ENCODE results near the gene SH2D5.

Gene SH2D5

GRCh38 chr1:20691872-20692271 lies 40.6 kb downstream of the SH2D5 start:
- H3K14ac ChIP-seq (ENCODE audit: low read length) = no peak overlapping the region
- H2BK120ac ChIP-seq (ENCODE audit: insufficient read depth, low read length, poor library complexity) = no peak overlapping the region
- no peak overlapping the region for H3K4ac ChIP-seq (ENCODE audit: low read depth, low read length)
- H2BK12ac ChIP-seq (ENCODE audit: low read length) = no peak overlapping the region
- no peak overlapping the region for H2AK5ac ChIP-seq (ENCODE audit: low read length)
- no peaks in the 10 kb centered on the region for H3K36me3 ChIP-seq (ENCODE audit: control insufficient read depth in 1 of 2, insufficient read depth in 2 of 2, low read length in 2 of 2)
- no peak overlapping the region for H3K23ac ChIP-seq (ENCODE audit: low read length)
- no peak overlapping the region for H3K18ac ChIP-seq (ENCODE audit: low read length)
- H4K12ac ChIP-seq (ENCODE audit: low read depth, low read length) = no peak overlapping the region
- no peak overlapping the region for H2AFZ ChIP-seq (ENCODE audit: insufficient read depth, low read length, poor library complexity)
- H4K91ac ChIP-seq (ENCODE audit: low read depth, low read length) = no peak overlapping the region
- DNase-seq = no peak
- H4K8ac ChIP-seq (ENCODE audit: low read depth, low read length) = no peak overlapping the region
- no peaks in the 10 kb centered on the region for H3K27me3 ChIP-seq (ENCODE audit: insufficient read depth, low read length)
- no peak overlapping the region for H3K4me2 ChIP-seq (ENCODE audit: low read length)
- H3K27ac ChIP-seq (ENCODE audit: low read depth, low read length) = no peak overlapping the region
- WGBS (ENCODE audit: extremely low coverage, insufficient coverage, insufficient read length) = no CpG with 5 or more reads among the region's 1 CpG
- no peak overlapping the region for H3K9ac ChIP-seq (ENCODE audit: low read length)
- no peak overlapping the region for H3K4me3 ChIP-seq (ENCODE audit: low read depth, low read length)
- H2BK5ac ChIP-seq (ENCODE audit: low read depth, low read length, poor library complexity) = no peak overlapping the region
- peaks cover under 1% of the 10 kb centered on the region in 2 experiments for H3K4me1 ChIP-seq (ENCODE audit: control insufficient read depth in 1 of 2, insufficient read depth in 2 of 2, low read length in 2 of 2)
- H3K79me1 ChIP-seq (ENCODE audit: low read length) = peaks cover 2% of the 10 kb centered on the region
- no peaks in the 10 kb centered on the region for H3K79me2 ChIP-seq (ENCODE audit: control insufficient read depth, insufficient read depth, low read length, poor library complexity)
- H3K9me3 ChIP-seq (ENCODE audit: insufficient read depth, low read depth, low read length) = no peaks in the 10 kb centered on the region

DNA sequence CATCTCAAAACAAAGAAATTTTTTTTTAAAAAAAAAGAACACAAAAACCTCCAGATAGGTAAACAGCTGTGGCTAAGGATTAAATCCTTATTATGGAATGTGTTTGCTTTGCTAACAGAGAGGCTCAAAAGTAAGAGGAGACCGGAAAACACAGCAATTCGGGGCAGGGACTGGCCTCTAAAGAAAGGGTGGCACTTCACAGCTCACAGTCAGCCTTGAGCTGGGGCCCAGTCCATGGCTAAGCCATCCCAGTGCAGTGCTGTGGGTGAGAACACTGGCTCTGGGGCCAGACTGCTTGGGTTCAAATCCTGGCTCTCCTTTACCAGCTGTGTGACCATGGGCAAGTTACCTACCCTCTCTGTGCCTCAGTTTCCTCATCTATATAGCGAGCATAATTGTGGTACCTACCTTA lies 42.9 kb downstream of the SH2D5 start:
- Histone ChIP-seq H3K4ac (ENCODE audit: low read depth, low read length) (no peak overlapping the region), H3K4me2 (ENCODE audit: low read length) (no peak overlapping the region), H3K9ac (ENCODE audit: low read length) (no peak overlapping the region), H2AFZ (ENCODE audit: insufficient read depth, low read length, poor library complexity) (no peak overlapping the region), H3K27ac (ENCODE audit: low read depth, low read length) (no peak overlapping the region), H4K12ac (ENCODE audit: low read depth, low read length) (no peak overlapping the region), H3K9me3 (ENCODE audit: insufficient read depth, low read depth, low read length) (no peaks in the 10 kb centered on the region), H4K8ac (ENCODE audit: low read depth, low read length) (no peak overlapping the region), H2BK5ac (ENCODE audit: low read depth, low read length, poor library complexity) (no peak overlapping the region), H3K36me3 (ENCODE audit: control insufficient read depth in 1 of 2, insufficient read depth in 2 of 2, low read length in 2 of 2) (no peaks in the 10 kb centered on the region), H3K14ac (ENCODE audit: low read length) (no peak overlapping the region), H3K4me3 (ENCODE audit: low read depth, low read length) (no peak overlapping the region), H3K18ac (ENCODE audit: low read length) (no peak overlapping the region), H3K79me1 (ENCODE audit: low read length) (no peaks in the 10 kb centered on the region), H3K4me1 (ENCODE audit: control insufficient read depth in 1 of 2, insufficient read depth in 2 of 2, low read length in 2 of 2) (no peaks in the 10 kb centered on the region), H3K79me2 (ENCODE audit: control insufficient read depth, insufficient read depth, low read length, poor library complexity) (no peaks in the 10 kb centered on the region), H2AK5ac (ENCODE audit: low read length) (no peak overlapping the region), H3K27me3 (ENCODE audit: insufficient read depth, low read length) (no peaks in the 10 kb centered on the region), H3K23ac (ENCODE audit: low read length) (no peak overlapping the region), H2BK12ac (ENCODE audit: low read length) (no peak overlapping the region), H4K91ac (ENCODE audit: low read depth, low read length) (no peak overlapping the region), H2BK120ac (ENCODE audit: insufficient read depth, low read length, poor library complexity) (no peak overlapping the region)
- no CpG with 5 or more reads among the region's 3 CpGs for WGBS (ENCODE audit: extremely low coverage, insufficient coverage, insufficient read length)
- DNase-seq = no peak

GRCh38 chr1:20686883-20687725 lies 45.4 kb downstream of the SH2D5 start:
- Histone ChIP-seq H3K14ac (ENCODE audit: low read length) (no peak overlapping the region), H3K4ac (ENCODE audit: low read depth, low read length) (no peak overlapping the region), H3K9me3 (ENCODE audit: insufficient read depth, low read depth, low read length) (no peaks in the 10 kb centered on the region), H3K36me3 (ENCODE audit: control insufficient read depth in 1 of 2, insufficient read depth in 2 of 2, low read length in 2 of 2) (no peaks in the 10 kb centered on the region), H4K12ac (ENCODE audit: low read depth, low read length) (no peak overlapping the region), H2BK120ac (ENCODE audit: insufficient read depth, low read length, poor library complexity) (no peak overlapping the region), H4K91ac (ENCODE audit: low read depth, low read length) (no peak overlapping the region), H3K4me1 (ENCODE audit: control insufficient read depth in 1 of 2, insufficient read depth in 2 of 2, low read length in 2 of 2) (no peaks in the 10 kb centered on the region), H2BK5ac (ENCODE audit: low read depth, low read length, poor library complexity) (no peak overlapping the region), H3K4me2 (ENCODE audit: low read length) (no peak overlapping the region), H3K9ac (ENCODE audit: low read length) (no peak overlapping the region), H3K79me1 (ENCODE audit: low read length) (no peaks in the 10 kb centered on the region), H3K4me3 (ENCODE audit: low read depth, low read length) (no peak overlapping the region), H3K27ac (ENCODE audit: low read depth, low read length) (no peak overlapping the region), H3K23ac (ENCODE audit: low read length) (no peak overlapping the region), H2AFZ (ENCODE audit: insufficient read depth, low read length, poor library complexity) (no peak overlapping the region), H3K27me3 (ENCODE audit: insufficient read depth, low read length) (no peaks in the 10 kb centered on the region), H2BK12ac (ENCODE audit: low read length) (no peak overlapping the region), H2AK5ac (ENCODE audit: low read length) (no peak overlapping the region), H4K8ac (ENCODE audit: low read depth, low read length) (no peak overlapping the region), H3K18ac (ENCODE audit: low read length) (no peak overlapping the region), H3K79me2 (ENCODE audit: control insufficient read depth, insufficient read depth, low read length, poor library complexity) (no peaks in the 10 kb centered on the region)
- no peak for DNase-seq
- no CpG with 5 or more reads among the region's 26 CpGs for WGBS (ENCODE audit: extremely low coverage, insufficient coverage, insufficient read length)

DNA sequence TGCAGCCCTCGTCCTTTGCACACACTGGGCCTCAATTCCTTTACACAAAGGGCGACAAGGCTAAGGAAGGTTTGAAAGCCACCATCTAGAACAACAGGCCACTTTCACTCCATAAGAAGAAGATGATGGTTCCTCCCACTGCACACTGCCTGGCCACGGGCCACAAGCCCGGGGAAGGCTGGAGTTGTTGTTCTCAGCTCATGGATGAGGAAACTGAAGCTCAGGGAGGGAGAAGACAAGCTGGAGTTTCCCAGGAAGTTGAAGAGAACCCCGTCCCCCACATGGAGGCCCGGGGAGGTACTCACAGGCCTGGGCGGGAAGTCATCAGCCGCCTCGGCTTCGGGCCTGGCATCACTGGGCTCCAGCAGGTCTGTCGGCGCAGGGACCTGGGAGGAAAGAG lies 46.8 kb downstream of the SH2D5 start:
- no peak for DNase-seq
- Histone ChIP-seq H3K27me3 (ENCODE audit: insufficient read depth, low read length) (no peaks in the 10 kb centered on the region), H3K4me3 (ENCODE audit: low read depth, low read length) (no peak overlapping the region), H2AFZ (ENCODE audit: insufficient read depth, low read length, poor library complexity) (no peak overlapping the region), H3K79me2 (ENCODE audit: control insufficient read depth, insufficient read depth, low read length, poor library complexity) (no peaks in the 10 kb centered on the region), H3K9me3 (ENCODE audit: insufficient read depth, low read depth, low read length) (no peaks in the 10 kb centered on the region), H3K18ac (ENCODE audit: low read length) (no peak overlapping the region), H2AK5ac (ENCODE audit: low read length) (no peak overlapping the region), H3K14ac (ENCODE audit: low read length) (no peak overlapping the region), H3K4ac (ENCODE audit: low read depth, low read length) (no peak overlapping the region), H3K36me3 (ENCODE audit: control insufficient read depth in 1 of 2, insufficient read depth in 2 of 2, low read length in 2 of 2) (no peaks in the 10 kb centered on the region), H2BK5ac (ENCODE audit: low read depth, low read length, poor library complexity) (no peak overlapping the region), H3K23ac (ENCODE audit: low read length) (no peak overlapping the region), H3K4me1 (ENCODE audit: control insufficient read depth in 1 of 2, insufficient read depth in 2 of 2, low read length in 2 of 2) (no peaks in the 10 kb centered on the region), H2BK120ac (ENCODE audit: insufficient read depth, low read length, poor library complexity) (no peak overlapping the region), H4K12ac (ENCODE audit: low read depth, low read length) (no peak overlapping the region), H4K8ac (ENCODE audit: low read depth, low read length) (no peak overlapping the region), H2BK12ac (ENCODE audit: low read length) (no peak overlapping the region), H3K27ac (ENCODE audit: low read depth, low read length) (no peak overlapping the region), H3K79me1 (ENCODE audit: low read length) (no peaks in the 10 kb centered on the region), H3K9ac (ENCODE audit: low read length) (no peak overlapping the region), H3K4me2 (ENCODE audit: low read length) (no peak overlapping the region), H4K91ac (ENCODE audit: low read depth, low read length) (no peak overlapping the region)
- no CpG with 5 or more reads among the region's 12 CpGs for WGBS (ENCODE audit: extremely low coverage, insufficient coverage, insufficient read length)
